SK-N-MC (cell line): ENCODE data around the gene UBE3B.

ENCODE experiments used
- DNase-seq: peaks from one replicate; pipeline ENCODE4 v3.0.0-alpha.2; 2011; ENCODE audit warnings: low read depth, low spot score
- H3K27ac ChIP-seq: fragments of 200-600 bp; sonication (generic); 2 replicates; pipeline ENCODE4 v1.5.1; 2016; ENCODE audit warnings: mixed run types
- H3K36me3 ChIP-seq: fragments of 200-600 bp; sonication (generic); 2 replicates; pipeline ENCODE4 v1.6.1; 2017; ENCODE audit warnings: antibody characterized with exemption, low read length, mixed read lengths; ENCODE audit not compliant: insufficient read depth
- H3K4me3 ChIP-seq: fragments of 200-600 bp; sonication (generic); 2 replicates; pipeline ENCODE4 v1.5.1; 2016
- H3K9ac ChIP-seq: fragments of 200-600 bp; sonication (generic); 2 replicates; pipeline ENCODE4 v1.8.0; 2017; ENCODE audit warnings: mixed run types, mixed read lengths; ENCODE audit not compliant: insufficient read length
- H3K9me3 ChIP-seq: fragments of 200-600 bp; sonication (generic); 2 replicates; pipeline ENCODE4 v1.6.1; 2017; ENCODE audit warnings: low read depth, mild to moderate bottlenecking, antibody characterized with exemption, low read length, moderate library complexity, mixed read lengths
- EZH2 ChIP-seq: fragments of 200-600 bp; sonication (generic); IDR thresholded peaks from one replicate; pipeline ENCODE4 v1.6.1; 2017; ENCODE audit warnings: antibody characterized with exemption
- FOXP2 ChIP-seq: optimal IDR thresholded peaks from 2 replicates; pipeline ENCODE3; 2011; ENCODE audit warnings: mild to moderate bottlenecking, moderate library complexity; ENCODE audit not compliant: insufficient read depth; ENCODE audit errors: extremely low read length, control extremely low read depth
- POLR2AphosphoS5 ChIP-seq: IDR thresholded peaks from 2 replicates; pipeline ENCODE4 v1.6.1; 2012; ENCODE audit warnings: mild to moderate bottlenecking, low read depth, low read length, borderline replicate concordance

Gene UBE3B

GRCh38 chr12:109562871-109563270, 85.4 kb downstream of the UBE3B start:
- Histone ChIP-seq H3K4me3 (no peak overlapping the region), H3K9me3 (no peaks in the 10 kb centered on the region), H3K9ac (no peak overlapping the region), H3K36me3 (peaks cover 30% of the 10 kb centered on the region), H3K27ac (no peak overlapping the region)
- DNase-seq, result no peak
- no peak for TF ChIP-seq POLR2AphosphoS5
- TF ChIP-seq FOXP2, result no peak
- no peak for TF ChIP-seq EZH2

DNA sequence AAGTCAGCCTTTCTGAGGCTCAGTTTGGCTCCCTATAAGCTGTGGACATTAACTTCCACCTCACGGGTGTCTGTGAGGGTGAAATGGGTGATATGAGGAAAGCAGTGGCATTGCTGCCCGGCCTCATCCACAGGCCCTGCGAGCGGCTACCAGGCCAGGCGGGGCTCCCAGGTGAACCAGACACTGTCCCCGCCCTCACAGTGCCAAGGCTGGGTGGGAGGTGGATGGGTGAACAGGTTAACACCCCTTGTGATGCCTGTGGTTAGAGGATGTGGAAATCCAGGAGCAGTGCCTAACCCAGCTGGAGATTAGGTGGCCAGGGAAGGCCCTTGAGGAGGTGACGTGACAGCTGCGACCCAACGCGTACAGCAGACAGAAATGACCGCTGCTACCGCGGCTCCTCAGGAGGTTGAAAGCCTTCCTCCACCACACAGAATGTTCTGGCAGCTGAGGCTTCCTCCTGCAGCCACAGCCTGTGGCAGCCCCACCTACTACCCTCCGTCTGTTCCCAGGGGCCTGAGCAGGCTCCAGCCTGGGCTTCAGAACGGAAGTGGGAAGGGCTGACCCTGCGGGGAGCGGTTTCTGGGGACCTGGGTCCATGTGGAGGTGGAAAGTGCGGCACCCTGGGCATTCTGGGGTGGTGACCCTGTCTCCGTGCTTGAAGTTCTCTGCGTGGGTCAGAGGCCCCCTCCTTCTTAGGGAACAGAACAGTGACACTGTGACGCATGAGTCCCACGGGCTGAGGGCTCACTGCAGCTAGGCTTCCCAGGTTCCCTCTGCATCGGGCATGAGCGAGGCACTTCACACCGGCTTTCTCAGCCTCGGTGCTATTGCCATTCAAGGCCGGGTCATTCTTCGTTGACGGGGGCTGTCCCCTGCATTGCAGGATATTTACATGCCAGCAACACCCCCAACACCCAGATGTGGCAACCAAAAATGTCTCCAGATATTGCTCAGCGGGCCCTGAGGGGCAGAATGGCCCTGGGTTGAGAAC, 86.2 kb downstream of the UBE3B start:
- DNase-seq, result no peak
- Histone ChIP-seq H3K9ac (no peak overlapping the region), H3K9me3 (no peaks in the 10 kb centered on the region), H3K4me3 (no peak overlapping the region), H3K27ac (no peak overlapping the region), H3K36me3 (peaks cover 37% of the 10 kb centered on the region)
- TF ChIP-seq POLR2AphosphoS5 (peak; percentile 9; the same call in 1 of the 2 replicates), FOXP2 (no peak)

- Histone ChIP-seq H3K9me3 (no peaks in the 10 kb centered on the region), H3K9ac (no peak overlapping the region), H3K27ac (no peak overlapping the region), H3K4me3 (no peak overlapping the region), H3K36me3 (peaks cover 54% of the 10 kb centered on the region)
- DNase-seq, result no peak
- TF ChIP-seq POLR2AphosphoS5, result no peak
- TF ChIP-seq FOXP2, result no peak
- TF ChIP-seq EZH2, result no peak
Observed at GRCh38 chr12:109566424-109566823, 89.0 kb downstream of the UBE3B start.

DNA sequence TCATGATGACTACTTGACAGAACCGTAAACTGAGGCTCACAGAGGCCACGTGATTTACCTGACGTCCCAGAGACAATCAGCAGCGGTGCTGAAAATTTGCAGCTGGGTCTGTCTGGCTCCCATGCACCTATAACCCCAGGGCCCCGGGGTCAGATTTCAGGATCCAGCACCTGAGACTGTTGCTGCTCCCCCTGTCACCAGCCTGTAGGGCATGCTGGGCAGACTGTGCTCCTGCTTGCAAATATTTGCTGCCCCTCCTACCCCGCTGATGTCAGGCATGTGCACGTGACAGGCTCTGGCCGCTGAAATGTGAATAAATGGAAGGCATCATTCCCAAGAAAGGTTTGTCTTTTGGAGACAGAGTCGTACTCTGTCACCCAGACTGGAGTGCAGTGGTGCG, 89.9 kb downstream of the UBE3B start:
- TF ChIP-seq FOXP2 (no peak), EZH2 (no peak), POLR2AphosphoS5 (no peak)
- no peak overlapping the region for H3K27ac ChIP-seq
- no peak overlapping the region for H3K4me3 ChIP-seq
- H3K36me3 ChIP-seq, result peaks cover 56% of the 10 kb centered on the region
- DNase-seq, result no peak
- H3K9me3 ChIP-seq, result no peaks in the 10 kb centered on the region
- H3K9ac ChIP-seq, result no peak overlapping the region

DNA sequence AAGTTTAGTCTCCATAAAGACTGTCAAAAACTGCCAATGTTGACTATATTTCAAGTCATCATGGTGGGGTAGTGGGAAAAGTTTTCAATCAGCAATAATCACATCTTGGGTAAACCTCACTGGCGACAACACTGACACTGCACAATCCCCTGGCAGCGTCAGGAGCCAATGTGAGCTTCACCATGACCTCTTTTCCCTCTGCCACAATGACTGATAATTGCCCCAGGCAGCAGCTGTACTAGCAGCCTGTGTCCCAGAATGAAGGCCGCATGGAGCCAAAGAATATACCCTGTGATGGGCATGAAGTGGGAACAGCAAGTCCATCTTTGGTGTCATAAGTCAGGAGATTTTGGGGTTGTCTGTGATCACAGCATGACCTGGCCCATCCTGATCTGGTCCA, 90.5 kb downstream of the UBE3B start:
- TF ChIP-seq FOXP2 (no peak), EZH2 (no peak), POLR2AphosphoS5 (no peak)
- H3K4me3 ChIP-seq, result no peak overlapping the region
- no peaks in the 10 kb centered on the region for H3K9me3 ChIP-seq
- H3K27ac ChIP-seq, result no peak overlapping the region
- peaks cover 50% of the 10 kb centered on the region for H3K36me3 ChIP-seq
- no peak overlapping the region for H3K9ac ChIP-seq
- no peak for DNase-seq

DNA sequence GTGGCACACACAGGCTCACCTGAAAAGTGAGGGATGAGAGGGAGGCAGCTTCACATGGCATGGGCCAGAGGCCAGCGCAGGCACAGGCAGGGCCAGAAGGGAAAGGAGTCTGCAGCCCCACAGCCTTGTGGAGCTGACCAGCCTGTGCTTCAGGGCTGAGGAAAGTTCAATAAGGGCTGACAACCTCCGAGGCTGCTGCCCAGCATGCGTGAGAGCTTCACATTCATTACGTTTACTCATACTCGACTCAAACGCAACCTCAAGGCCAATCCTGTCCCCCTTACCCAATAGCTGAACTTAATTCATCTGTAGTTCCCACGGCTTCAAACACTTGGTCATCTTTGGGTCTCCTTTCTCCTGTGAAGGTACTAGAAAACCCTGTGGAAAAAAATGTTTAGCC, 91.1 kb downstream of the UBE3B start:
- H3K9ac ChIP-seq, result no peak overlapping the region
- DNase-seq, result no peak
- H3K4me3 ChIP-seq, result no peak overlapping the region
- H3K36me3 ChIP-seq, result peaks cover 45% of the 10 kb centered on the region
- no peaks in the 10 kb centered on the region for H3K9me3 ChIP-seq
- no peak overlapping the region for H3K27ac ChIP-seq
- TF ChIP-seq FOXP2, result no peak
- no peak for TF ChIP-seq POLR2AphosphoS5
- TF ChIP-seq EZH2, result no peak

DNA sequence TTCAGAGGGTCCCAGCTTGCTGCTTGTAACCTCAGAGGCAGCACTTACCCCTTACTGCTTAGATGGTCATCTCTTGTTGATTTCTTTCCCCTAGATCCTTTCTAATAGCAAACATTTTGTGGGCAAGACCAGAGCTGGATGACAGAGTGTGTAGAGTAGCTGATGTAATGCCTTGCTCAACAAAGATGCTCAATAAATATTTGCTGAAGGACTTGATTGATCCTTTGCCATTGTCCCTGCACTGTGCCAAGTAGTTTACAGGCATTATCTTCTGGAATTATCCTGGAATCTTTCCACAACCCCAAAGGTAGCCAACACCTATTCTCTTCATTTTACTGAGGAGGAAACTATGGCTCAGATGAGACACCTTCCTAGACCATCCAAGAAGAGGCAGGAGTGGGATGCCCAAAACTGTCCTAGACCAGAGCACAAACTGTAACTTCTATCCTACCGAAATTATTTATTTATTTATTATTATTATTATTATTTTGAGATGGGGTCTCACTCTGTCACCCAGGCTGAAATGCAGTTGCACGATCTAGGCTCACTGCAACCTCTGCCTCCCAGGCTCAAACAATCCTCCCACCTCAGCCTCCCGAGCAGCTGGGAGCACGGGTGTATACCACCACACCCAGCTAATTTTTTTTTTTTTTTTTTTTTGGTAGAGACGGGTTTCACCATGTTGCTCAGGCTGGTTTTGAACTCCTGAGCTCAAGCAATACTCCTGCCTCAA, 94.5 kb downstream of the UBE3B start:
- no peak for DNase-seq
- peaks cover 46% of the 10 kb centered on the region for H3K36me3 ChIP-seq
- no peak overlapping the region for H3K9ac ChIP-seq
- H3K9me3 ChIP-seq, result no peaks in the 10 kb centered on the region
- TF ChIP-seq EZH2, result no peak
- no peak for TF ChIP-seq FOXP2
- no peak for TF ChIP-seq POLR2AphosphoS5
- H3K4me3 ChIP-seq, result peak overlapping the region; percentile 88
- no peak overlapping the region for H3K27ac ChIP-seq

DNA sequence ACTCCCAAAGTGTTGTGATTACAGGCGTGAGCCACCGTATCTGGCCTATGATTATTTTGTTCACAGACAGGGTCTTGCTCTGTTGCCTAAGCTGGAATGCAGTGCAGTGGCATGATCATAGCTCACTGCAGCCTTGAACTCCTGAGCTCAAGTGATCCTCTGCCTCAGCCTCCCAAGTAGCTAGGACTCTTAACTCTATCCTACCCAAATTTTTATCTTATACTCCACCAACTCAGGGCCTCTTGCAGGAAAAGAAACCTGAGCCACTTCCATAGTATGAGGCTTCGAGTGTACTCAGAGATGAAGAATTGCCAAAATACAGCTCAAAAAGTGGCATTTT, 95.0 kb downstream of the UBE3B start:
- no peak for DNase-seq
- Histone ChIP-seq H3K9me3 (no peaks in the 10 kb centered on the region), H3K4me3 (peak overlapping the region; percentile 88), H3K9ac (peak overlapping the region; percentile 87), H3K27ac (peak overlapping the region; percentile 91), H3K36me3 (peaks cover 51% of the 10 kb centered on the region)
- TF ChIP-seq EZH2 (no peak), POLR2AphosphoS5 (no peak), FOXP2 (no peak)
